ENCODE measurements around the gene ZNF414.

Gene ZNF414

DNA sequence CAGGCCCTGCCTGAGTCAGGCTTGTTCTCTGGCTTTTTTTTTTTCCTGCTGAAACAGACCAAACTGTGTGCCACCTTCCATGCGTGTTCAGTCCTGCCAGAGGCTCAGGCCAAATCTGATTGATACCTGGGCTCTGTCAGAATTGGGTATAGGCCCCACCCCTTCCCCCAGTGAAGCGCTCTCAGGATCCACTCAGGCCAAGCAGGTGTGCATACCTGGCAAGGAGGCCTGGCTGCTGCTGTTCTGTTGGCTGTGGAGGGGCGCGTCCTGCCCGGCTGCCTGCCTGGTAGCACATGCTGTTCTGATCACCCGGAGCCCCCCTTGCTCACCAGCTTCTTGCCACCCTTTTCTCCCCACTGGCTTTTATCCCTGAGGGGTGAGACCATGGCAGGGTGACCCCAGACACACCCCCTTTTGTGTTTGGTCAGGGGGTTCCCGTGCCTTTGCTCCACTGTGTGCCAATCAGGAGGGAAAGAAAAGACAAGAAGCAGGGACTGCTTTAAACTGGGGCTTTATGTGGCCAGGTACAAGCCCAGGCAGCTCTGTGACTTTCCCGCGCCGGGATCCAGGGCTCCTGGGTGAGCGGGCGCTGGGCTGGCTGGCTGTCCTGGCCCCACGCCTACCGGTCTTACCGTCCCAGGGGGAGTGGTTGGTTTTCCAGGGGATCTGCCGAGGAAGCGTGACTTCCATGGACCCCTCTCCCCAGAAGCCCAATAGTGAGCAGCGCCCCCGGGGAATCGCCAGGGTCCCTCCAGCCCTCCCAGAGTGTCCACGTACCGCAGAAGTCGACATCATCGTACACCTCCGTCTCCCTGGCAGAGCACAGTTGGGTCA lies 24.2 kb downstream of the ZNF414 start:
- no peak for DNase-seq

DNA sequence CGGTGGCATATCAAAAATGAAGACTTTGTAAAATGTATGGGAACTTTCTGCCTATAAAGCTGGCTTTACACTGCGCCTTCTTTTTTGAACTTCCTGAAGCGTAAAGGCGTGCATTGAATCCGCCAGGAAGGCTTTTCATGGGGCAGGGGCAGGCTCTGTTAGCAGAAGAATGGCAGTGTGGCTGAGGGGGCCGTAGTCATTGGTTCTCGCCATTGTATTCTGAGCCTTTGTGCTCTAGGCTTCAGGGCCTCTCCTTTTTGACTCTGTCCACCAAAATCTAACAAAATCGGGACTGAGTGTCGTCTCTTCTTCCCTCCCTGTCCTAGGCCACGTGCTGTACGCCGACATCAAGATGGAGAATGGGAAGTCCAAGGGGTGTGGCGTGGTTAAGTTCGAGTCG lies 25.6 kb downstream of the ZNF414 start:
- DNase-seq, result no peak

DNA sequence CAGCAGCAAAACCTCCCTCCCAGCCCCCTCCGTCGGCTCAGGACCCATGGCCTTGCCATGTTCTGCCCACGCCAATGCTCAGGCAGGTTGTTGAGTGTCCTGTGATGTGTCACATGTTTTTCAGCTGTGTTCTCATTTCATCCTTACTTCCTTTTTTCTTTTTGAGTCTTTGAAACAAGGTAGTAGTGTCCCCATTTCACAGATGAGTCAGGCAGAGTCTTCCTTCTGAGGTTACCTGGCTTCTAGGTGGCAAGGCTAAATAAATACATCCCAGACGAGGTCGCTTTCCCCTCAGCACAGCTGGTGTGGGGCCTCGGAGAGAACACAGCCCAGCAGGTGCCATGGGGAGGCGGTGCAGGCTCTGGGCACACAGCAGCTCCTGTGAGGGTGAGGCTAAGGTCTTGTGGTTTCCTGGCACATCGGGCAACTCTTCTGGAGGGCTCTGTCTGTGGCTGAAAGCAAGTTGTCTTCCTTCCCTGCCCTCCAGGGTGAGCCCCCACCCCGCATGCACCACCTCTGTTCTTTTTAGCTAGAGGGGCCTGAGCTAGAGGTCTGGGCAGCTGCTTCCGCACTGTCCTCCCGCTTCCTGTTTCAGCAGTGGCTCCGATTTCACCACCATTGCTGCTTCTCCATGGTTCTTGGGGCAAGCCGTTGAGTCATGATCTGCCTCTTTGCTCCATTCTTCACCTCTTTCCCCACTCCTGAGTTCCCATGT lies 26.7 kb downstream of the ZNF414 start:
- DNase-seq, result no peak

DNA sequence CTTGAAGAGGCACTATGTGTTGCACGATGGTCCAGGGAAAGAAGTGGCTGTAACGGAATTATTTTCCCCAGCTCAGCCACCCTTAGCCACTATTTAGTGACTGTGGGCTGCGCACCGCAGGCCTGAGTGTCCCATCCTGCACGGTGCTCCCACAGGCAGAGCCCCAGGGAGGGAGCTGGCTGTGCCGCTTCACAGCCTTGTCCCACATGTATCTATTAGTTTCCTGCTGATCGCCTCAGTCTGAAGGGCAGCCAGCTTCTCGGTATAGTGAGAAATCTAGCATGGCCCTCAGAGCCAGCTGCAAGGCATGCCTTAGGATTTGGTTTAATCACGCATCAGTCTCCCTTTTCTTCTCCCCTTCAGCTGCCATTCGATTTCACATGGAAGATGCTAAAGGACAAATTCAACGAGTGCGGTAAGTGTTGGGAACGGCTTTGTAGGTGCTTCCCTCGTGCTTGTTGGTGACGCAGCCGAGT lies 27.3 kb downstream of the ZNF414 start:
- no peak for DNase-seq

DNA sequence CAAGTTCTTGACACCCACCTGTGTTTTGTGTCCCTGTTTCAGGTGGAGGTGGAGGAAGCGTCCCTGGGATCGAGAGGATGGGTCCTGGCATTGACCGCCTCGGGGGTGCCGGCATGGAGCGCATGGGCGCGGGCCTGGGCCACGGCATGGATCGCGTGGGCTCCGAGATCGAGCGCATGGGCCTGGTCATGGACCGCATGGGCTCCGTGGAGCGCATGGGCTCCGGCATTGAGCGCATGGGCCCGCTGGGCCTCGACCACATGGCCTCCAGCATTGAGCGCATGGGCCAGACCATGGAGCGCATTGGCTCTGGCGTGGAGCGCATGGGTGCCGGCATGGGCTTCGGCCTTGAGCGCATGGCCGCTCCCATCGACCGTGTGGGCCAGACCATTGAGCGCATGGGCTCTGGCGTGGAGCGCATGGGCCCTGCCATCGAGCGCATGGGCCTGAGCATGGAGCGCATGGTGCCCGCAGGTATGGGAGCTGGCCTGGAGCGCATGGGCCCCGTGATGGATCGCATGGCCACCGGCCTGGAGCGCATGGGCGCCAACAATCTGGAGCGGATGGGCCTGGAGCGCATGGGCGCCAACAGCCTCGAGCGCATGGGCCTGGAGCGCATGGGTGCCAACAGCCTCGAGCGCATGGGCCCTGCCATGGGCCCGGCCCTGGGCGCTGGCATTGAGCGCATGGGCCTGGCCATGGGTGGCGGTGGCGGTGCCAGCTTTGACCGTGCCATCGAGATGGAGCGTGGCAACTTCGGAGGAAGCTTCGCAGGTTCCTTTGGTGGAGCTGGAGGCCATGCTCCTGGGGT lies 28.2 kb downstream of the ZNF414 start:
- no peak for DNase-seq

DNA sequence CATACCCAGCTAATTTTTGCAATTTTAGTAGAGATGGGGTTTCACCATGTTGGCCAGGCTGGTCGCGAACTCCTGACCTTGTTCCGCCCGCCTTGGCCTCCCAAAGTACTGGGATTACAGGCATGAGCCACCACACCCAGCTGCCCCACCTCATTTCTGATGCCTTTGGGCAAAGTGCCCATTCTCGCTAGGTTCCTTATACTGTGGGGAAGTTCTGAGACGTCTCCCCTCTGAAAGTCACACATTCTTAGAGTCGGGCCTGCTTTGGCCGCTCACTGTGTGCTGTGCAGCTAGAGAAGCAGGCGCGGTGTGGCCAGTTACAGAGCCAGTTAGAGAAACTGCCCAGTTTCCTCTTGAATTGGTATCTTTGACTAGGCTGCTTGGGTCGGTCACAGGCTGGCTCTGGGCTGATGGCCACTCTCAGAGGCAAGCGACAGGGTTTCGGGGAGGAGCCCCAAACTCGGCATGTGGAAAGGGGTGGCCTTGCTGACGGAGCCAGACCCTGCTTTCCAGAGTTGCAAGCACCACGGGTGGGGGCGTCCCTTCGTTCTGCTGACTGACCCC lies 29.6 kb downstream of the ZNF414 start:
- DNase-seq, result no peak

DNA sequence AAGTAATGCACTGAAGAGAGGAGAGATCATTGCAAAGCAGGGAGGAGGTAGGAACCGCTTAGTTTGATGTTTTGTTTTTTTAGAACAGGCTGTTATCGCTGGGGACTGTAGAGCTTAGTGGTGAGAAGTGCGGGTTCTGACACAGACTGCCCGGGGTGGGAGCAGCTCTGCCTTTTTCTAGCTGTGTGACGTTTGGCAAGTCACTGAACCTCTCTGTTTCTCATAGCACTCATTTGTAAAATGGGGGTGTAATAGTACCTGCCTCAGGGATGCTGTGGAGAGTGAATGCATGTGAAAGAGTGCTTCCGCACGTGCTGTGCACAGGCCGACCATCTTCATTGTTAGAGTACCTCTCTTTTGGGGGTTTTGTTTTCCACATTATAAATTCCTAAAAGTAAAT lies 30.8 kb downstream of the ZNF414 start:
- DNase-seq, result no peak

DNA sequence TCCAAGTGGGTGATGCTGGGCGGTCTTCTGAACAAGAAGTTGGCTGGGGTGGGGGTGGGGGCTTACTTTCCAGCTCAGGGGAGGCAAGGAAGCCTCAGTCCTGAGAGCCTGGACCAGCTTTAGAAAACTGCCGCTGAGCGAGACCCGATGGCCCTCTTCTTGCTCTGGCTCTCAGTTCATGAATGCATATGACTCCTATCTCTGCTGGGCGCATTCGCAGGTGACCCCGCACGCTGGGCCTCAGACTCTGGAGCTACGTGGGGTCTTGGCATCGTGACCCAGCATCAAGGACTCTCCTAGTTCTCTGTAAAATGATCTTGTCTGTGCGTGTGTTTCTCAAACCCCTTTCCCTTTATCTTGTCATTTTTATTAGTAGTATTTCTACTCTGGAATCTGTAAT lies 31.3 kb downstream of the ZNF414 start:
- no peak for DNase-seq

DNA sequence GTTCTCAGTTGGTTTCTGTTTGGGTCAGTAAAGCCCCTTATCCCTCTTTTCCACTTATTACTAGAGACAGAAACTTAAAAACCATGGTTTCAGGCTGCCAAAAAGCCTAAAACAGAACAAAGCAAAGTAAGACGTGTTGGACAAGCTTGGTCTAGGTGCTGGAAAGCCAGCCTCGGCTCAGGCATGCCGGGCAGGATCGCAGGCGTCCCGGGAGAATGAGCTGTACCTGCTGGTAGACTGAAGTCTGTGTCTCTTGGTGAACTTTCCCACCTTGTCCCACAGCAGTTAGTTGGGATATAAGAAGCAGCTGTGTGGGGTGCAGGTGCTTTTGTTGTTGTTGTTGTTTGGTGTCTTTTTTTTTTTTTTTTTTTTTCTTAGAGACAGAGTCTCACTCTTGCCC lies 32.4 kb downstream of the ZNF414 start:
- no peak for DNase-seq

DNA sequence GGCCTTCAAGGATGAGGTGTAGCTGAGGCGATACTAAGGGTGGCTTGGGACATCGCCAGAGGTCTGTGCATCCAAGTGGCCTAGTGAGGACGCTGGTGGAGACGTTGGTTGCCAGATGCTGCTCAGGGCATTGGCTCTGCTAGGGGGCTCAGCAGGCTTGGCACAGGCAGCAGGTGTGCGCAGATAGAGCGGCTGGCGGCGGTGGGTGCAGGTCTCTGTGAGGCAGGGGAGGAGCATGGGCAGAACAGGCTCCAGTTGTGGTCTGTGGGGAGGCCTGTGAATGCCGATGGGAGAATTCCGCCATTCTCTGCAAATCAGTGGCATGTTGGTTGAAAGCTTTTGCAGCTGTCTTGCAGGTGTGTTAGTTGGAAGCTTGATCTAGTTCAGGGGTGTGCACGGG lies 32.8 kb downstream of the ZNF414 start:
- no peak for DNase-seq

DNA sequence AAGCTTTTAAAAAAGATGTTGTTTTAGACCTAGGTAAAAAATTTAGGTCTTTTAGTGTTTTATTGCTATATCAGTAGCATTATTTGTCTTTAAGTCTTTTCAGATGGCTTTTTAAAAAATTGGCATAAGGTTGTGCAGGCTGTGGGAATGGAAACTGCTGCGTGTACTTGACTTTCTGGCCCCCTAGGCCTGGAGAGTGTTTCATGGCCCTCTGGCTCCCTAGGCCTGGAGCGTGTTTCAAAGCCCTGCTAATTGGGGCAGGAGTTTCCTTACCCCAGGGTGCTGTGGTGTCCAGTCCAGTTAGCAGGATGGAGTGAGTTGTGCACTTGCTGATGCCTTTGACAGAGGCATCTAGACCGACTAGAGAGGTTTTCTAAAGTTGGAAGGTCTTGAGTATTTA lies 35.4 kb downstream of the ZNF414 start:
- no peak for DNase-seq

DNA sequence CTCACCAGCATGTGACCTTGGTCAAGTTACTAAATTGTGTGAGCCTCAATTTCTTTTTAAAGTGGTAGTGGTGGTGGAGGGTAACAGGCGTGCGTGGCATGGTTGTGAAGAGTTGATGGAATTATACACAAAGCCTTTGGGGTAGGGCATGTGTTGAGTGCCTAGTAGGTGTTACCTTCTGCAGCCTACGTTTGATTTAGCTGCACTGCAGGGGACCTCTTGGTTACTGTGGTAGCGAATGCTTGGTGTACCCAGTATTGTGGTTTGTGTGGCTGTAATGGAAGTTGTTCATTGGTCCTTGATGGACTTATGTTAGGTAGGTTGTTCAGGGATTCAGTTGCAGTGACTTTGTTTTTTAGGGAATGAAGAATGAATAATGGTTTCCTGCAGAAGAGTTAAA lies 36.1 kb downstream of the ZNF414 start:
- no peak for DNase-seq

DNA sequence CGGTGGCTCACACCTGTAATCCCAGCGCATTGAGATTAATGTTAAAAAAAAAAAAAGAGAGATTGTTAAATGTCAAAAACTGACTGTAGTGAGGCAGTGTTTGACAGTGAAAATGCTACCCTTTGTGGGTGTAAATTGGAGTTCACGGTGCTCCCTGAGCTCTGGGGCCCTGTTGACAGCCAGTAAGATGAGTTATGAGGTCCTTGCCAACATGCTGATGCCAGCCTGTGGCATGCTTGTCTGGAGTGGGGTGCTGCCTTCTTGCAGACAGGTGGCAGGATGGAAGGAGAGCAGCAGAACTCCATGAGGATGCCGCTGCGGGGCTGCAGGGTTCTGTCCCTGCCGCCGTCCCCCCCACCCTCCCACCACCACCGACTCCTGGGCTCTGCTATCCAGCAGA lies 37.4 kb downstream of the ZNF414 start:
- no peak for DNase-seq

DNA sequence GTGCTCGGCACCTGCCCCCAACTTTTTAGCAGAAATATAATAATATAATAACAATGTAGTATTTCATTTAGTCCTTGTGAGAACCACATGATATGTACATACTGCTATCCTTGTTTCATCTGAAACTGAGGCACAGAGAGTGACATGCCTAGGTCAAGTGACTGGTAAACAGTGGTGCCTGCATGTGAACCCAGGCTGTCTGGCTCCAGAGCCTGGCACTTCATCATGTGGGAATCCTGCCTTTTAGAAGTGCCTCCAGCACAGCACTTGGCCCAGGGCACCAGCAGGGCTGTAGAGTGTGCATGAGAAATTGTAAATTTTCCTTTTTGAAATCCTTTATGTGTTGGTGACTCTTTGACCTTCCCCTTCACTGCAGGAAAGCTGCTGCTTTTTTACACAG lies 39.0 kb downstream of the ZNF414 start:
- no peak for DNase-seq

DNA sequence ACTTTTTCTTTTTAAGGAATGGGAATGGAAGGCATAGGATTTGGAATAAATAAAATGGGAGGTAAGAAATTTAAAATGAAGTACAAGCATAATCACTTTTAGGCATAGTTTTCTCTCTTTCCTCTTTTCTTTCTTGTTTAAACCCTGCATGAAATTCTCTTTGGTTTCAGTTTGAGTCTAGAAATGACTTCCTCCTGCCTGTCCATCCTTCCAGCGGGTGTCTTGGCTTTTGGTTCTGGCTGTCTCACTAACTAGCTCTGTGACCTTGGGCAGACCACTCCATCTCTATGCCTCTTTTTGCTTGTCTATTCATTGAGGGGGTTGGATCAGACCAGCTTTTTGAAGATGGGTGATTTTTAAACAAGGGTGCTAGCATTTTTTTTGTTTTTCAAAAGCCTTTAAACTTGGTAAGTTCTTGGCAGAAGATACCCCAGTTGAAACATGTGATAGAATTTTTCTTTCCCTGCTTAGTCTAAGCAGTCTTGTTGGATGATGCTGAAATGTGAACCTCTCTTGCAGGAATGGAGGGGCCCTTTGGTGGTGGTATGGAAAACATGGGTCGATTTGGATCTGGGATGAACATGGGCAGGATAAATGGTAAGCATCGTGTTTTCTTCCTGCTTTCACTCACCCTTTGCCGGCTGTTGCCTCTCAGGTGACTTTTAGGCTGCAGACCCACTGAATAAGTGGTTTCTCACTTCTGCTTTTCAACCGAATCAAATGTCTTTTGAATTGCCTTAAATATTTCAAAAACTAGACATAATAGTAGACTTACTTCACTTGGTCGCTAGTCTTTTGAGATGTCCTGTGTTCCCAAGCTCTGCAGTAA lies 40.1 kb downstream of the ZNF414 start:
- DNase-seq, result no peak

DNA sequence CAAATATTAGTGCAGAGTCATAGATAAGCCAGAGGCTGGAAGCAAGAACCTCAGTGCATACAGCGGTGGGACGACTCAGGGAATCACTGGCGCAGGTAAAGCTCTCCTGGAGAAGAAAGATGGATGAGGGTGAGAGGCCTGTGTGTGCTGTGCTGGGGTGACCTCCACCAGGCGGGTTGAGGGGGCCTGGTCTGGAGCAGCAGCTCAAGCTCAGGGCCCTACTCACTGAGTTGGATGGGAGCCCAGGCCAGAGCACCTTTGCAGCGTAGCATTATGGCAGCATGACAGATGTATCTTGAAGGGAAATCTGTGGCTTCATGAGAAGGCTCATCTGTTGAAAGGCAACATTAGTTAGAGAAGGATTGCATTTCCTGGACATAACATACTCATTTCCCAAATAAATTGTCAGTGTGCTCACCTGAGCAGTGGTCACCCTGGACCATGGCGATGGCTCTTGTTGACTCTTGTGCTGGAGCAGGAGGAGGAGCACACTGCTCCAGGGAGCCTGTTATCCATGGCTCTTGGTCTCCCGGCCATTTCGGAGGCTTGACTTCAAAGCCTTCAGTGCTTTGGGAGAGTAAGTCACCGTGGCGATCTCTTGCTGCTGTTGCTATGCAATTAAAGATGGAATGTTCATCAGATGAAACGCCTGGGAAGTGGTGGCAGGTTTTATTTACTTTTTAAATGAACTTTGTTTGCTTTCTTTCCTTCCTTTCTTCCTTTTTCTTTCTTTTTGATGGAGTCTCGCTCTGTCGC lies 44.2 kb downstream of the ZNF414 start:
- no peak for DNase-seq

DNA sequence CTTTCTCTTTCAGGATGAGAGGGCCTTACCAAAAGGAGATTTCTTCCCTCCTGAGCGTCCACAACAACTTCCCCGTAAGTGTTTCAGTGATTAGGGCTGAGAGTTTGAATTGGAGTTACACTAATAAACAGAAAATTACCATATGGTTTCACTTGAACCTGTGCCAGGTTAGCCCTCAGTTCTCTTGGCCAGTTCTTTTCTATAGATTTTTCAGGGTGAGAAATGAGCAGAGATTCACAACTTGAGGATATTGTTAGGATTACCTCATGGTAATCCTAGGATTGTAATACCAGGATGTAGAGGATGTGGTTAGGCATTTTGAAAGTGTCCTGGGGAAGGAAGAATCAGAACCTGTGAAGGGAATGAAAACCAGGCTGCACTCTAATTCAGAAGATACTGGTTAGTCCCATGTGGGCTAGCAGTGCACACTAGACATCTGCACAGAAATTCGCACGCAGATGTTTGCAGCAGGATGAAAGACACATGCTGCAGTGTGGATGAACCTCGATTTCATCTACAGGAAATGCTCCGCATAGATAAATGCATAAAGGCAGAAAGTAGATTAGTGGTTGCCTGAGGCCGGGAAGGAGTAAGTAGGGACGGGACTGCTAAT lies 45.1 kb downstream of the ZNF414 start:
- DNase-seq, result no peak

DNA sequence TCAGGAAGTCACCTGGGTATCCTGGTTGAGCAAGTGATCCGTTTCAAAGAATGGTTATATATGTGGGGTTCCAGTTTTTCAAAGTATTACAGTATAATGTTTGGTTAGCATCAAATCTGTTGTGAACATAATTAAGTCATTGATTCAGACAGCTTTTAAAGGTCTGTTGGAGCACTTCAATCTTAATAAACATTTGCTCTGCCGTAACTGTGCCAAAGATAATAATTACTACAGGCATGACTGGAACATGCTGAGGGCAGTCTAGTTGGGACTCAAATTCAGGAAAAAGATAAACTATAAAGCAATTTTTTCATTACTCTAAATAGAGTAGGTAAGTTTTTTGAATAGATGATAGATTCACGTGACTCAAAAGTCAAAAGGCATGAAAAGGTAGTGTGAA lies 45.8 kb downstream of the ZNF414 start:
- no peak for DNase-seq

DNA sequence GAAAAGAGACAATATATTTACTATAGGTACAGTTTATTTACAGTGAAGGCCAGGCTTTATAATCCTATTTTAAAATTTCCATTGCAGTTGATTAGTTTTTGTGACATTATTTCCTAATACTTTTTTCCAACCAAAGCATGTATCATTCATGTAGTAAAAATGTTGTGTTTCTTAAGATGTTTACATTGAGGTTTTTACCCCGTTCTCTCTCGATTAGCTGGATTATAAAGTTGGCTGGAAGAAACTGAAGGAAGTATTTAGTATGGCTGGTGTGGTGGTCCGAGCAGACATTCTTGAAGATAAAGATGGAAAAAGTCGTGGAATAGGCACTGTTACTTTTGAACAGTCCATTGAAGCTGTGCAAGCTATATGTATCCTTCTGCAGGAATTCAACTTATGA lies 47.9 kb downstream of the ZNF414 start:
- DNase-seq, result no peak

DNA sequence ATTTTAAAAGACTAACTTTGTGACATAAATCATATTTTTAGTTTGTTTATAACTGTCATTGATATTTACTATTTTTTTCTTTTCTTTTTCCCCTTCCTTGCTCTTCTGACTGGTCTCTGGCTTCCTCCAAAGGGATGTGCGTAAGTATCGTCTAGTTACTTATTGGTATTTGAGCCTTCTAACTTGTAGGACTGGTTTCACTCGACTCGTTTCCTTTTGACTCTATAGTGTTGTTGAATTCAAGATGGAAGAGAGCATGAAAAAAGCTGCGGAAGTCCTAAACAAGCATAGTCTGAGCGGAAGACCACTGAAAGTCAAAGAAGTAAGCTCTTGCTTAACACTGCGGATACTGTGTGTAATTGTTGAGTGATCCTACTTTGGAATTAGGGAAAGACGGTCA lies 50.6 kb downstream of the ZNF414 start:
- DNase-seq, result no peak

DNA sequence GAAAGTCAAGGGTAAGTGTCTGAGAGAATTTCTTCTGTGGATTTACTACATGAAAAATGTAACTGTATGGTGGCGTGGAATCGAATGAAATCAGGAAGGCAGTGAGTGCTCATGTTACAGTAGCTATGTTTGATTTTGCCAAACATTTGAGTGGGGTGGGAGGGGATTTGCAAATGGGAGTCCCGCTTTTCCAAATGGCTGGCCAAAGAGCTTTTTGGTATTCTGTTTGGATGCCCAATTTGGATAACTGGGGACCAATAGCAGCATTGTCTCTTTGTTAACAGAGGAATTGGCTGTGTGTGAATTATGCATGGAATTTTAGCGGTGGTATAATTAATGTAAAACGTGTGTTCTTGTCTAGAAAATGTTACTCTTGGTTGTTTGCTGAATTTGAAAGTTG lies 51.4 kb downstream of the ZNF414 start:
- no peak for DNase-seq
